IMR-90 (cell line): ENCODE results near the gene NKD1. TPM values are rescaled to one million over a fixed set of nuclear protein-coding genes. Genes with fewer than 3 reads are reported as not detected.

Source experiments
- ATAC-seq: fragments of 200-7000 bp; cut with Tn5 transposase; 2 replicates; pipeline ENCODE4 v1.9.1; 2020; ENCODE audit warnings: low read depth, mild to moderate bottlenecking, moderate library complexity
- BruUV-seq: library from RNA; stranded (reverse); fragments of 400-500 nt; replicated peaks from 2 replicates; lab custom pipeline; 2021; lab: Mats Ljungman, UMichigan
- CTCF ChIA-PET: fragments of 300-600 bp; formaldehyde crosslinking; extraction: SDS; loops from one replicate; lab custom pipeline; 2021; ENCODE audit warnings: antibody characterized with exemption; lab: Yijun Ruan, JAX
- POLR2A ChIA-PET: fragments of 300-600 bp; sonication (Branson Sonifier 250); formaldehyde crosslinking; loops from one replicate; lab custom pipeline; 2022; ENCODE audit warnings: antibody characterized with exemption; ENCODE audit not compliant: unreplicated experiment; lab: Charles Lee
- DNase-seq: peaks from one replicate; pipeline ENCODE4 v3.0.0; 2013
- H2AFZ ChIP-seq: replicated peaks from 2 replicates; pipeline ENCODE3; 2013; ENCODE audit warnings: low read length, mild to moderate bottlenecking; ENCODE audit not compliant: poor library complexity
- H2AK5ac ChIP-seq: 2 replicates; pipeline ENCODE4 v1.6.1; 2013; ENCODE audit warnings: low read depth, low read length, inconsistent platforms
- H2AK9ac ChIP-seq: replicated peaks from 2 replicates; pipeline ENCODE3; 2013; ENCODE audit warnings: mild to moderate bottlenecking, low read depth, low read length, moderate library complexity; ENCODE audit not compliant: poor library complexity
- H2BK120ac ChIP-seq: 2 replicates; pipeline ENCODE4 v1.6.1; 2013; ENCODE audit warnings: low read depth, low read length, inconsistent platforms
- H2BK15ac ChIP-seq: 3 replicates; pipeline ENCODE4 v1.6.1; 2013; ENCODE audit warnings: low read depth, low read length, inconsistent platforms
- H2BK20ac ChIP-seq: 2 replicates; pipeline ENCODE4 v1.6.1; 2013; ENCODE audit warnings: low read depth, mild to moderate bottlenecking, inconsistent platforms, low read length, moderate library complexity
- H2BK5ac ChIP-seq: 2 replicates; pipeline ENCODE4 v1.6.1; 2013; ENCODE audit warnings: mild to moderate bottlenecking, low read depth, low read length, inconsistent platforms; ENCODE audit not compliant: poor library complexity, severe bottlenecking
- H3K14ac ChIP-seq: replicated peaks from 2 replicates; pipeline ENCODE4 v1.6.1; 2013; ENCODE audit warnings: low read depth, low read length, inconsistent platforms
- H3K18ac ChIP-seq: 2 replicates; pipeline ENCODE4 v1.6.1; 2013; ENCODE audit warnings: low read depth, low read length, control low read depth
- H3K23ac ChIP-seq: 2 replicates; pipeline ENCODE4 v1.6.1; 2013; ENCODE audit warnings: low read depth, low read length, inconsistent platforms
- H3K27ac ChIP-seq: 2 replicates; pipeline ENCODE4 v1.5.1; 2013; ENCODE audit warnings: mild to moderate bottlenecking, control low read depth, low read length; ENCODE audit not compliant: insufficient read depth
- H3K27me3 ChIP-seq: 2 replicates; pipeline ENCODE4 v1.6.1; 2013; ENCODE audit warnings: low read length; ENCODE audit not compliant: control insufficient read depth, insufficient read depth
- H3K36me3 ChIP-seq: 2 replicates; pipeline ENCODE4 v1.6.1; 2013; ENCODE audit warnings: low read length, mixed read lengths; ENCODE audit not compliant: control insufficient read depth, insufficient read depth
- H3K4ac ChIP-seq: 2 replicates; pipeline ENCODE4 v1.6.1; 2013; ENCODE audit warnings: low read depth, low read length, inconsistent platforms
- H3K4me1 ChIP-seq: 2 replicates; pipeline ENCODE4 v1.6.1; 2013; ENCODE audit warnings: low read length, mixed read lengths; ENCODE audit not compliant: control insufficient read depth, insufficient read depth
- H3K4me2 ChIP-seq: 2 replicates; pipeline ENCODE4 v1.6.1; 2013; ENCODE audit warnings: low read depth, mild to moderate bottlenecking, control low read depth, low read length, moderate library complexity
- H3K4me3 ChIP-seq: 2 replicates; pipeline ENCODE4 v1.5.1; 2013; ENCODE audit warnings: low read depth, mild to moderate bottlenecking, control low read depth, low read length, moderate library complexity; ENCODE audit not compliant: insufficient read depth
- H3K56ac ChIP-seq: 2 replicates; pipeline ENCODE4 v1.6.1; 2013; ENCODE audit warnings: low read length, inconsistent platforms; ENCODE audit not compliant: insufficient read depth; ENCODE audit errors: extremely low read depth
- H3K79me1 ChIP-seq, 2 experiments: 2 replicates each; pipeline ENCODE4 v1.6.1; 2013; ENCODE audit warnings: low read length in 2 of 2, inconsistent platforms in 1 of 2, low read depth in 1 of 2
- H3K9ac ChIP-seq: 2 replicates; pipeline ENCODE4 v1.6.1; 2013; ENCODE audit warnings: low read depth, low read length, control low read depth
- H3K9me1 ChIP-seq: 2 replicates; pipeline ENCODE4 v1.6.1; 2013; ENCODE audit warnings: low read length, inconsistent platforms; ENCODE audit not compliant: insufficient read depth
- H3K9me3 ChIP-seq: 2 replicates; pipeline ENCODE4 v1.6.1; 2013; ENCODE audit warnings: low read length; ENCODE audit not compliant: control insufficient read depth, insufficient read depth
- H4K20me1 ChIP-seq: 2 replicates; pipeline ENCODE4 v1.6.1; 2013; ENCODE audit warnings: low read length, inconsistent platforms; ENCODE audit not compliant: insufficient read depth
- H4K5ac ChIP-seq: 2 replicates; pipeline ENCODE4 v1.6.1; 2013; ENCODE audit warnings: mild to moderate bottlenecking, low read depth, low read length, control low read depth
- H4K8ac ChIP-seq, 2 experiments: 2 replicates each; pipeline ENCODE4 v1.6.1; 2013; ENCODE audit warnings: low read depth in 2 of 2, low read length in 2 of 2, control low read depth in 1 of 2, inconsistent platforms in 1 of 2
- H4K91ac ChIP-seq: 2 replicates; pipeline ENCODE4 v1.6.1; 2013; ENCODE audit warnings: low read depth, low read length, inconsistent platforms; ENCODE audit not compliant: insufficient read depth
- BHLHE40 ChIP-seq: fragments of 150-350 bp; IDR thresholded peaks from 2 replicates; pipeline ENCODE4 v1.6.1; 2016; ENCODE audit warnings: mild to moderate bottlenecking, low read depth, low read length
- CEBPB ChIP-seq: IDR thresholded peaks from 2 replicates; pipeline ENCODE4 v1.6.1; 2012; ENCODE audit warnings: low read depth, low read length, improper control_type of control experiment
- CHD1 ChIP-seq: IDR thresholded peaks from 2 replicates; pipeline ENCODE4 v1.6.1; 2012; ENCODE audit warnings: low read depth, low read length, improper control_type of control experiment
- CTCF ChIP-seq: conservative IDR thresholded peaks from 2 replicates; pipeline ENCODE4 v1.5.1; 2012; ENCODE audit warnings: mild to moderate bottlenecking, low read depth, low read length, improper control_type of control experiment
- ELK1 ChIP-seq: fragments of 150-350 bp; IDR thresholded peaks from 2 replicates; pipeline ENCODE4 v1.6.1; 2016; ENCODE audit warnings: low read depth, mild to moderate bottlenecking, low read length, moderate library complexity, borderline replicate concordance
- FOS ChIP-seq: fragments of 150-350 bp; IDR thresholded peaks from 2 replicates; pipeline ENCODE4 v1.6.1; 2016; ENCODE audit warnings: low read depth, low read length
- MAFK ChIP-seq: IDR thresholded peaks from 2 replicates; pipeline ENCODE4 v1.6.1; 2012; ENCODE audit warnings: low read depth, low read length, improper control_type of control experiment
- MAZ ChIP-seq: IDR thresholded peaks from 2 replicates; pipeline ENCODE4 v1.6.1; 2012; ENCODE audit warnings: low read depth, mild to moderate bottlenecking, low read length, improper control_type of control experiment, moderate library complexity, borderline replicate concordance
- MXI1 ChIP-seq: IDR thresholded peaks from 2 replicates; pipeline ENCODE4 v1.6.1; 2012; ENCODE audit warnings: low read depth, mild to moderate bottlenecking, low read length, moderate library complexity, borderline replicate concordance
- NFE2L2 ChIP-seq: fragments of 150-350 bp; IDR thresholded peaks from 2 replicates; pipeline ENCODE4 v1.6.1; 2016; ENCODE audit warnings: low read depth, mild to moderate bottlenecking, low read length
- POLR2A ChIP-seq: IDR thresholded peaks from 2 replicates; pipeline ENCODE4 v1.6.1; 2012; ENCODE audit warnings: mild to moderate bottlenecking, low read depth, low read length
- RAD21 ChIP-seq: IDR thresholded peaks from 2 replicates; pipeline ENCODE4 v1.6.1; 2012; ENCODE audit warnings: low read length, improper control_type of control experiment
- RCOR1 ChIP-seq: IDR thresholded peaks from 2 replicates; pipeline ENCODE4 v1.6.1; 2012; ENCODE audit warnings: mild to moderate bottlenecking, low read length, improper control_type of control experiment; ENCODE audit not compliant: insufficient replicate concordance
- RFX5 ChIP-seq: IDR thresholded peaks from 2 replicates; pipeline ENCODE4 v1.8.0; 2012; ENCODE audit warnings: low read depth, mild to moderate bottlenecking, low read length, moderate library complexity
- SMC3 ChIP-seq: fragments of 150-350 bp; IDR thresholded peaks from 2 replicates; pipeline ENCODE4 v1.6.1; 2016; ENCODE audit warnings: low read depth, mild to moderate bottlenecking, antibody characterized with exemption, low read length, moderate library complexity
- USF2 ChIP-seq: fragments of 150-350 bp; IDR thresholded peaks from 2 replicates; pipeline ENCODE4 v1.6.1; 2017; ENCODE audit warnings: mild to moderate bottlenecking, antibody characterized with exemption, low read length, low read depth
- WGBS, 2 experiments: methylation state at CpG; one replicate each; pipeline versions ENCODE4 v1.1.5 to v1.1.7; 2013; ENCODE audit warnings: missing lambda C conversion rate in 2 of 2; ENCODE audit not compliant: insufficient read length in 1 of 2; ENCODE audit errors: extremely low coverage in 2 of 2; 5-methylcytosine and 5-hydroxymethylcytosine counted together
- dilution Hi-C: fragments of 300-500 bp; cut with HindIII; formaldehyde crosslinking; loops from one replicate; pipeline ENCODE4 v1.14.3; 2018; ENCODE audit warnings: low sequenced_read_pairs; ENCODE audit not compliant: unreplicated experiment
- in situ Hi-C: fragments of 300-500 bp; cut with MboI; formaldehyde crosslinking; loops from 3 replicates; pipeline ENCODE4 v1.14.3; 2019; ENCODE audit warnings: low sequenced_read_pairs, inconsistent platforms, mixed read lengths
- intact Hi-C: fragments of 100-400 bp; cut with micrococcal nuclease; formaldehyde crosslinking; loops from 2 replicates; pipeline ENCODE4 v1.10.0; 2022
- polyA plus RNA-seq, 3 experiments: library from polyadenylated mRNA; depleted of rRNA; stranded (reverse); fragments of >200 nt; gene quantifications; 2 replicates each; pipeline ENCODE4 v1.2.3, GENCODE V29; 2012; ENCODE audit warnings: low replicate concordance in 1 of 3
- total RNA-seq: library from RNA; depleted of rRNA; stranded (reverse); fragments of >200 nt; gene quantifications from 2 replicates; pipeline ENCODE4 v1.2.3, GENCODE V29; 2012

The NKD1 gene
- total and polyA plus RNA-seq, 2 of the 4 experiments (the other 2 are of a cell fraction), result not detected

GRCh38 chr16:50578137-50578536 is 29.9 kb downstream of the NKD1 start:
- H2BK120ac ChIP-seq, result no peak overlapping the region
- no peaks in the 10 kb centered on the region for H3K4me1 ChIP-seq
- H3K79me1 ChIP-seq, result no peaks in the 10 kb centered on the region
- no peaks in the 10 kb centered on the region for H3K9me3 ChIP-seq
- H2BK15ac ChIP-seq, result no peak overlapping the region
- WGBS, 2 experiments, result 80% methylated on average over 1 of the region's 2 CpGs; no CpG with 5 or more reads in 1 of the 2 experiments
- dilution Hi-C loops, result no loop called here
- in situ Hi-C loops, result no loop called here
- no peak overlapping the region for H3K14ac ChIP-seq
- H3K27ac ChIP-seq, result no peak overlapping the region
- no peak overlapping the region for H4K5ac ChIP-seq
- no TSS peak for BruUV-seq
- H3K4me2 ChIP-seq, result no peak overlapping the region
- H3K9me1 ChIP-seq, result no peaks in the 10 kb centered on the region
- no peak overlapping the region for H4K8ac ChIP-seq
- no peak overlapping the region for H2BK20ac ChIP-seq
- no peak for ATAC-seq
- intact Hi-C loops, result no loop called here
- H2AFZ ChIP-seq, result no peak overlapping the region
- TF ChIP-seq CEBPB (no peak), MXI1 (no peak), ELK1 (no peak), MAFK (no peak), NFE2L2 (no peak), POLR2A (no peak), SMC3 (no peak), CHD1 (no peak), RAD21 (no peak), CTCF (no peak), RCOR1 (no peak), RFX5 (no peak), FOS (no peak), BHLHE40 (no peak), USF2 (no peak), MAZ (no peak)
- H2BK5ac ChIP-seq, result no peak overlapping the region
- H3K56ac ChIP-seq, result no peak overlapping the region
- no peaks in the 10 kb centered on the region for H4K20me1 ChIP-seq
- no peak overlapping the region for H2AK9ac ChIP-seq
- H3K9ac ChIP-seq, result no peak overlapping the region
- CTCF ChIA-PET, result no interaction called here
- H3K4me3 ChIP-seq, result no peak overlapping the region
- no peaks in the 10 kb centered on the region for H3K36me3 ChIP-seq
- POLR2A ChIA-PET, result no interaction called here
- no peak overlapping the region for H4K91ac ChIP-seq
- H3K18ac ChIP-seq, result no peak overlapping the region
- H3K27me3 ChIP-seq, result peaks cover 2% of the 10 kb centered on the region; the same call in 1 of the 2 replicates
- no peak for DNase-seq
- H2AK5ac ChIP-seq, result no peak overlapping the region
- no peak overlapping the region for H3K4ac ChIP-seq
- H3K23ac ChIP-seq, result no peak overlapping the region
